Measurements from ENCODE around the gene TTI1.

DNA sequence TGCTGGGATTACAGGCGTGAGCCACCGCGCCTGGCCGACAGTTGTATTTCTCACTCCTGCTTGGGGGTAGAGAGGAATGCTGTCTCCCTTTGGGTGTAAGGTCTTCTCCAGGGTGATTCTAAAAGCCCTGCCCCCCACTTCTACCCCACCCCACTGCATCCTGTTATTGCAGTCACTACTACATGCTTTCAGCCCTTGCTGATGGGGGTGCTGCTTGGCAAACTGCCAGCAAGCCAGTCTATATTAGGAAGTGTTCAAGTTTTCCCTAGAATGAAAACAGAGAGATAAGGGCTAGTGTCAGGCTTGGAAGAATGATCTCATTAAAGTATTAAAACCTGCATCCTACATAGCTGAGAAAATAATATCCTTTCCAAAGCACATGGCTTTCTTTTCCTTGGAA is 31.3 kb downstream of the TTI1 start:
- TF ChIP-seq ZBTB7A (IDR thresholded peaks at IDR 0.05; ENCODE audit: low read depth) (no peak), FOXM1 (IDR thresholded peaks at IDR 0.05; ENCODE audit: borderline replicate concordance, low read depth) (no peak), TAF1 (IDR thresholded peaks at IDR 0.05; ENCODE audit: low read depth) (no peak)
- TF ChIP-seq, protein P1, sequence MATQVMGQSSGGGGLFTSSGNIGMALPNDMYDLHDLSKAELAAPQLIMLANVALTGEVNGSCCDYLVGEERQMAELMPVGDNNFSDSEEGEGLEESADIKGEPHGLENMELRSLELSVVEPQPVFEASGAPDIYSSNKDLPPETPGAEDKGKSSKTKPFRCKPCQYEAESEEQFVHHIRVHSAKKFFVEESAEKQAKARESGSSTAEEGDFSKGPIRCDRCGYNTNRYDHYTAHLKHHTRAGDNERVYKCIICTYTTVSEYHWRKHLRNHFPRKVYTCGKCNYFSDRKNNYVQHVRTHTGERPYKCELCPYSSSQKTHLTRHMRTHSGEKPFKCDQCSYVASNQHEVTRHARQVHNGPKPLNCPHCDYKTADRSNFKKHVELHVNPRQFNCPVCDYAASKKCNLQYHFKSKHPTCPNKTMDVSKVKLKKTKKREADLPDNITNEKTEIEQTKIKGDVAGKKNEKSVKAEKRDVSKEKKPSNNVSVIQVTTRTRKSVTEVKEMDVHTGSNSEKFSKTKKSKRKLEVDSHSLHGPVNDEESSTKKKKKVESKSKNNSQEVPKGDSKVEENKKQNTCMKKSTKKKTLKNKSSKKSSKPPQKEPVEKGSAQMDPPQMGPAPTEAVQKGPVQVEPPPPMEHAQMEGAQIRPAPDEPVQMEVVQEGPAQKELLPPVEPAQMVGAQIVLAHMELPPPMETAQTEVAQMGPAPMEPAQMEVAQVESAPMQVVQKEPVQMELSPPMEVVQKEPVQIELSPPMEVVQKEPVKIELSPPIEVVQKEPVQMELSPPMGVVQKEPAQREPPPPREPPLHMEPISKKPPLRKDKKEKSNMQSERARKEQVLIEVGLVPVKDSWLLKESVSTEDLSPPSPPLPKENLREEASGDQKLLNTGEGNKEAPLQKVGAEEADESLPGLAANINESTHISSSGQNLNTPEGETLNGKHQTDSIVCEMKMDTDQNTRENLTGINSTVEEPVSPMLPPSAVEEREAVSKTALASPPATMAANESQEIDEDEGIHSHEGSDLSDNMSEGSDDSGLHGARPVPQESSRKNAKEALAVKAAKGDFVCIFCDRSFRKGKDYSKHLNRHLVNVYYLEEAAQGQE (IDR thresholded peaks at IDR 0.05; ENCODE audit: low read depth): no peak

All from Ishikawa (cell line).